GM12864 (cell line): ENCODE measurements around the gene MTSS2.

Experiments used
- DNase-seq: peaks from one replicate; pipeline ENCODE4 v3.0.0-alpha.2; 2011; ENCODE audit warnings: low read depth
- H3K4me3 ChIP-seq: 2 replicates; pipeline ENCODE4 v1.5.1; 2011; ENCODE audit warnings: mild to moderate bottlenecking, low read depth, low read length, control low read depth
- CTCF ChIP-seq: IDR thresholded peaks from 2 replicates; pipeline ENCODE4 v1.5.1; 2011; ENCODE audit warnings: low read depth, mild to moderate bottlenecking, moderate library complexity, low read length, control low read depth, inconsistent platforms; ENCODE audit errors: missing control alignments

MTSS2 gene

GRCh38 chr16:70703041-70703834, 17.4 kb upstream of the MTSS2 start:
- DNase-seq = no peak
- TF ChIP-seq CTCF = no peak

GRCh38 chr16:70702624-70703023, 16.8 kb upstream of the MTSS2 start:
- H3K4me3 ChIP-seq = no peak overlapping the region
- no peak for TF ChIP-seq CTCF
- no peak for DNase-seq

More at GRCh38 chr16:70703041-70703834, 17.4 kb upstream of the MTSS2 start:
- no peak overlapping the region for H3K4me3 ChIP-seq

GRCh38 chr16:70701998-70702397, 16.1 kb upstream of the MTSS2 start:
- TF ChIP-seq CTCF = no peak
- no peak overlapping the region for H3K4me3 ChIP-seq
- DNase-seq = no peak

GRCh38 chr16:70701596-70701995, 15.7 kb upstream of the MTSS2 start:
- TF ChIP-seq CTCF = no peak
- no peak overlapping the region for H3K4me3 ChIP-seq
- DNase-seq = no peak

GRCh38 chr16:70701036-70701435, 15.2 kb upstream of the MTSS2 start:
- no peak for TF ChIP-seq CTCF
- DNase-seq = no peak
- no peak overlapping the region for H3K4me3 ChIP-seq

GRCh38 chr16:70700101-70701020, 14.5 kb upstream of the MTSS2 start:
- no peak for TF ChIP-seq CTCF
- DNase-seq = no peak
- no peak overlapping the region for H3K4me3 ChIP-seq
